Measurements from ENCODE around the gene C17orf58. TPM values are rescaled to one million over a fixed set of nuclear protein-coding genes. Genes with fewer than 3 reads are reported as not detected.

Gene C17orf58
- total and polyA plus RNA-seq, 2 of the 8 experiments (the other 6 are each of a cell fraction or from before 2014, with no cell fraction given): 22.6 to 24.1 TPM

DNA sequence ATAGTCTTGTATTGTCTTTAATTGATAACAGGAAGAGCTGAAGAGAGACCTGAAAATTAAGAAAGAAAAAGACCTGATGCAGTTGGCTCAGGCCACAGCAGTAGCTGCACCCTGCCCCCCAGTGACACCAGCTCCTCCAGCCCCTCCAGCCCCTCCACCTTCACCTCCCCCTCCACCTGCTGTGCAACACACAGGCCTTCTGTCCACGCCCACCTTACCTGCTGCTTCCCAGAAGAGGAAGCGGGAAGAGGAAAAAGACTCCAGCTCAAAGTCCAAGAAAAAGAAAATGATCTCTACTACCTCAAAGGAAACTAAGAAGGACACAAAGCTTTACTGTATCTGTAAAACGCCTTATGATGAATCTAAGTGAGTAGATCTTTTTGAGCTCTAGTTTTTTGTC lies 36.8 kb downstream of the C17orf58 start:
- H3K18ac ChIP-seq (ENCODE audit: extremely low read depth, low read length): no peak overlapping the region
- H3K14ac ChIP-seq (ENCODE audit: insufficient read length): no peak overlapping the region
- H2BK120ac ChIP-seq (replicated peaks; ENCODE audit: low read depth, low read length): no peak overlapping the region
- ChIA-PET CTCF (ENCODE audit: partially characterized antibody) (interaction anchor here (0.7 to 2.7 kb wide), 14 partner anchors 9 to 87 kb away, joined by 3 to 11 read pairs (median 4); no protein-coding TSS in a partner anchor), POLR2A (ENCODE audit: partially characterized antibody) (interaction anchor here (0.6 to 2.8 kb wide), 11 partner anchors 9 to 76 kb away, joined by 3 to 13 read pairs (median 3); partner anchors contain the start of genes C17orf58 and KPNA2)
- FAIRE-seq (no peak), DNase-seq (ENCODE audit: low read depth in 1 of 2, low spot score in 2 of 2) (no peak)
- H3K4me2 ChIP-seq (ENCODE audit: insufficient read depth in 1 of 2, low read depth in 2 of 2, low read length in 2 of 2): no peak overlapping the region
- H3K56ac ChIP-seq (replicated peaks; ENCODE audit: insufficient read length, low read depth, low read length): no peak overlapping the region
- no peaks in the 10 kb centered on the region for H3K23me2 ChIP-seq (ENCODE audit: low read depth, low read length)
- H3K4me1 ChIP-seq (replicated peaks in 1 of 4; ENCODE audit: control insufficient read depth in 3 of 4, insufficient read depth in 4 of 4, low read length in 3 of 4): peaks cover 0 to 4% (median 0%) of the 10 kb centered on the region in 4 experiments; a peak in 1 of 7 replicates
- no peak overlapping the region for H4K5ac ChIP-seq (ENCODE audit: insufficient read length, low read depth, low read length)
- 72% methylated on average over 3 of the region's 3 CpGs; no CpG with 5 or more reads in 1 of the 2 experiments for WGBS, 2 experiments (ENCODE audit: extremely low coverage in 1 of 2, insufficient coverage in 1 of 2, insufficient read length in 1 of 2, insufficient replicate concordance in 2 of 2, low coverage in 1 of 2, low lambda C conversion rate in 2 of 2, missing lambda C conversion rate in 1 of 2)
- H4K8ac ChIP-seq (ENCODE audit: extremely low read depth, insufficient read depth, low read length): no peak overlapping the region
- no peak overlapping the region for H3K27ac ChIP-seq (ENCODE audit: low read depth, low read length)
- H3K79me2 ChIP-seq (ENCODE audit: control insufficient read depth in 1 of 2, insufficient read depth in 2 of 2, low read length in 2 of 2): no peaks in the 10 kb centered on the region
- H3K79me1 ChIP-seq (ENCODE audit: low read depth, low read length): no peaks in the 10 kb centered on the region
- H3K27me3 ChIP-seq (replicated peaks in 1 of 4; ENCODE audit: control insufficient read depth in 3 of 4, extremely low read depth in 1 of 4, insufficient read depth in 3 of 4, low read length in 3 of 4): no peaks in the 10 kb centered on the region
- no peak overlapping the region for H3K4ac ChIP-seq (replicated peaks; ENCODE audit: insufficient read length, low read depth, low read length)
- no peak overlapping the region for H2BK15ac ChIP-seq (ENCODE audit: low read length)
- no peak overlapping the region for H4K91ac ChIP-seq (replicated peaks; ENCODE audit: insufficient read length, low read length)
- H3K36me3 ChIP-seq (ENCODE audit: control insufficient read depth in 2 of 4, insufficient read depth in 4 of 4, low read length in 3 of 4): peaks cover 3 to 42% (median 12%) of the 10 kb centered on the region in 4 experiments; a peak in 7 of 8 replicates
- no peak overlapping the region for H2AFZ ChIP-seq (ENCODE audit: low read length)
- no peak overlapping the region for H3K4me3 ChIP-seq (ENCODE audit: extremely low read depth in 1 of 4, insufficient read depth in 2 of 4, low read depth in 3 of 4, low read length in 4 of 4)
- H3K9ac ChIP-seq (replicated peaks in 1 of 4; ENCODE audit: extremely low read depth in 1 of 4, low read depth in 3 of 4, low read length in 3 of 4): no peak overlapping the region
- TF ChIP-seq POLR2A (IDR thresholded peaks at IDR 0.05; ENCODE audit: control extremely low read depth in 1 of 2, low read depth in 2 of 2, low read length in 2 of 2) (0 out of 3 replicates have a peak, but pooled peaks of 1 of the 2 experiments have one; percentile 2), EZH2 (IDR thresholded peaks at IDR 0.05; ENCODE audit: low read depth, low read length, severe bottlenecking) (no peak)
- no peak overlapping the region for H2AK5ac ChIP-seq (ENCODE audit: low read depth, low read length)
- H2BK20ac ChIP-seq (ENCODE audit: low read length): no peak overlapping the region
- peaks cover 1 to 3% of the 10 kb centered on the region in 2 experiments for H4K20me1 ChIP-seq (replicated peaks in 1 of 2; ENCODE audit: control insufficient read depth in 1 of 2, insufficient read depth in 2 of 2, low read length in 2 of 2)
- H3K9me3 ChIP-seq (ENCODE audit: insufficient read depth in 2 of 2, low read depth in 1 of 2, low read length in 1 of 2): no peaks in the 10 kb centered on the region
- no peak overlapping the region for H2BK12ac ChIP-seq (ENCODE audit: low read depth, low read length)
- no peak overlapping the region for H2BK5ac ChIP-seq (ENCODE audit: low read depth, low read length)
- no peak overlapping the region for H3K23ac ChIP-seq (ENCODE audit: insufficient read length)

Measured in H1 (cell line).